Kidney epithelial cell (primary cell): ENCODE measurements around the gene OCA2. TPM values are rescaled to one million over a fixed set of nuclear protein-coding genes. Genes with fewer than 3 reads are reported as not detected.

Source experiments
- DNase-seq: peaks from one replicate; pipeline ENCODE4 v3.0.0-alpha.2; 2010; ENCODE audit warnings: low read depth
- H3K27me3 ChIP-seq: 2 replicates; pipeline ENCODE4 v1.6.0; 2011; ENCODE audit warnings: low read length; ENCODE audit not compliant: control insufficient read depth, insufficient read depth
- H3K36me3 ChIP-seq: 2 replicates; pipeline ENCODE4 v1.5.1; 2011; ENCODE audit warnings: low read length; ENCODE audit not compliant: control insufficient read depth, insufficient read depth
- H3K4me3 ChIP-seq: 2 replicates; pipeline ENCODE4 v1.5.1; 2011; ENCODE audit warnings: low read depth, mild to moderate bottlenecking, control low read depth, low read length
- CTCF ChIP-seq: IDR thresholded peaks from 2 replicates; pipeline ENCODE4 v1.5.1; 2011; ENCODE audit warnings: mild to moderate bottlenecking, moderate library complexity, low read length, control low read depth, inconsistent platforms; ENCODE audit not compliant: insufficient read depth, poor library complexity, severe bottlenecking
- total RNA-seq: library from RNA; depleted of rRNA; stranded (reverse); fragments of >200 nt; gene quantifications from 2 replicates; pipeline ENCODE4 v1.2.3, GENCODE V29; 2015

The OCA2 gene
- total RNA-seq, 1 donor from 2014 or later = 0.29 TPM

GRCh38 chr15:28103831-28104230 lies 4.7 kb upstream of the OCA2 start:
- no peak for TF ChIP-seq CTCF
- DNase-seq = no peak
- H3K36me3 ChIP-seq = no peaks in the 10 kb centered on the region
- H3K4me3 ChIP-seq = no peak overlapping the region
- H3K27me3 ChIP-seq = peaks cover 41% of the 10 kb centered on the region

GRCh38 chr15:28101983-28102441 lies 2.9 kb upstream of the OCA2 start:
- DNase-seq = no peak
- Histone ChIP-seq H3K4me3 (no peak overlapping the region), H3K27me3 (peaks cover 54% of the 10 kb centered on the region), H3K36me3 (no peaks in the 10 kb centered on the region)
- TF ChIP-seq CTCF = no peak

DNA sequence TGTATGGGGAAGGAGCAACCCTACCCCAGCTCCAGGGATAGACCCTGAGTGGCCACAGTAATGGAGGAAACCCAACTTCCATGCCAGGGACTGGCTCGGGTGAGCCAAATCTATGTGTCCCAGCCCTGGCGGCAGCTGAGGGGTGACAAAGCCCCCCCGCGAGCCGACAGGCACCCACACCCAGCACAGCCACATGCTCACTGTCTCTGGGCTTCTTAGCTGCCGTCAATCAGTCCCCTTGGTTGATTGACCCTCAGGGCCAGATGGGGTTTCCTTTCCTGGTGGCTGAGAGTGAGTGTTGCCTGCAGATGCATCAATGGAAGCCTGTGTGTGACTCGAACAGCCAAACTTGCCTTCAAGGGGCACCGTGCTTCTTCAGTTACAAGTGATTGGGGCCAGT lies 2.1 kb upstream of the OCA2 start:
- TF ChIP-seq CTCF = no peak
- no peak overlapping the region for H3K4me3 ChIP-seq
- H3K27me3 ChIP-seq = peaks cover 53% of the 10 kb centered on the region
- DNase-seq = no peak
- no peaks in the 10 kb centered on the region for H3K36me3 ChIP-seq

GRCh38 chr15:28100516-28101195 lies 1.5 kb upstream of the OCA2 start:
- TF ChIP-seq CTCF = no peak
- Histone ChIP-seq H3K36me3 (no peaks in the 10 kb centered on the region), H3K4me3 (no peak overlapping the region), H3K27me3 (peaks cover 57% of the 10 kb centered on the region)
- DNase-seq = no peak

- no peak for DNase-seq
- Histone ChIP-seq H3K4me3 (no peak overlapping the region), H3K27me3 (peaks cover 67% of the 10 kb centered on the region), H3K36me3 (no peaks in the 10 kb centered on the region)
- no peak for TF ChIP-seq CTCF
Observed at GRCh38 chr15:28099555-28100140, 533 bp upstream of the OCA2 start.
